ENCODE results near the gene CLCNKA. TPM values are rescaled to one million over a fixed set of nuclear protein-coding genes. Genes with fewer than 3 reads are reported as not detected.

Gene CLCNKA
- polyA plus RNA-seq, 1 donor (not counting 4 experiments of a cell fraction or from before 2014, with no cell fraction given) = not detected

DNA sequence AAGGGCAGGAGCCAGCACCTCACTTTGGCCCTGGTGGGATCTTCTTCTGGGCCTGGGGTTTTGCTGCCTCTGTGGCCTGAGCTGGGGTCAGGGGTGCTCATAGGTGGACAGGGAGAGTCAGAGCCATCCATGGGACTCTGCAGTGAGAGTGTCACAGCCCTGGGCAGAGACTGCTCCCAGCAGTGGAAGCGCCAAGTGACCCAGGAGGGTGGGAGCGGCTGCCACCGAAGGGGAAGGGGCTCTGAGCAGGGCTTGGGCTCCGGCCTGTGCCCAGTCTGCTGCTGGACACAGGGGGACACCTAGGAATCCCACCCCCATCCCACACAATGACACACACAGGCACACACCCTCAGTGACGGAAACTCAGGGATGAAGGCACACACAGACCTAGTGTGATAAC lies 22.1 kb downstream of the CLCNKA start:
- no peaks in the 10 kb centered on the region for H3K79me2 ChIP-seq (ENCODE audit: control insufficient read depth, insufficient read depth, low read length)
- no peak for TF ChIP-seq EZH2 (IDR thresholded peaks at IDR 0.05; ENCODE audit: low read length)
- TF ChIP-seq, protein P1, sequence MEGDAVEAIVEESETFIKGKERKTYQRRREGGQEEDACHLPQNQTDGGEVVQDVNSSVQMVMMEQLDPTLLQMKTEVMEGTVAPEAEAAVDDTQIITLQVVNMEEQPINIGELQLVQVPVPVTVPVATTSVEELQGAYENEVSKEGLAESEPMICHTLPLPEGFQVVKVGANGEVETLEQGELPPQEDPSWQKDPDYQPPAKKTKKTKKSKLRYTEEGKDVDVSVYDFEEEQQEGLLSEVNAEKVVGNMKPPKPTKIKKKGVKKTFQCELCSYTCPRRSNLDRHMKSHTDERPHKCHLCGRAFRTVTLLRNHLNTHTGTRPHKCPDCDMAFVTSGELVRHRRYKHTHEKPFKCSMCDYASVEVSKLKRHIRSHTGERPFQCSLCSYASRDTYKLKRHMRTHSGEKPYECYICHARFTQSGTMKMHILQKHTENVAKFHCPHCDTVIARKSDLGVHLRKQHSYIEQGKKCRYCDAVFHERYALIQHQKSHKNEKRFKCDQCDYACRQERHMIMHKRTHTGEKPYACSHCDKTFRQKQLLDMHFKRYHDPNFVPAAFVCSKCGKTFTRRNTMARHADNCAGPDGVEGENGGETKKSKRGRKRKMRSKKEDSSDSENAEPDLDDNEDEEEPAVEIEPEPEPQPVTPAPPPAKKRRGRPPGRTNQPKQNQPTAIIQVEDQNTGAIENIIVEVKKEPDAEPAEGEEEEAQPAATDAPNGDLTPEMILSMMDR (optimal IDR thresholded peaks at IDR 0.05 in 1 of 3, IDR thresholded peaks at IDR 0.05 in 1 of 3, conservative IDR thresholded peaks at IDR 0.05 in 1 of 3; ENCODE audit: extremely low read depth in 1 of 3, insufficient read depth in 2 of 3, low read length in 3 of 3) = no peak
- DNase-seq (ENCODE audit: low read depth, low spot score) (no peak), FAIRE-seq (no peak)
- H3K9me1 ChIP-seq (ENCODE audit: control insufficient read depth, extremely low read depth, insufficient read depth, low read length) = no peaks in the 10 kb centered on the region
- H3K27me3 ChIP-seq (ENCODE audit: control insufficient read depth, extremely low read depth, insufficient read depth, low read length) = no peaks in the 10 kb centered on the region
- H3K27ac ChIP-seq (ENCODE audit: control insufficient read depth, insufficient read depth, low read length) = no peak overlapping the region
- H3K36me3 ChIP-seq (ENCODE audit: control insufficient read depth in 2 of 2, extremely low read depth in 1 of 2, insufficient read depth in 2 of 2, low read length in 2 of 2) = no peaks in the 10 kb centered on the region
- H4K20me1 ChIP-seq (ENCODE audit: control insufficient read depth, extremely low read depth, insufficient read depth, low read length) = no peaks in the 10 kb centered on the region
- H3K4me3 ChIP-seq (ENCODE audit: control insufficient read depth in 2 of 3, extremely low read depth in 1 of 3, insufficient read depth in 2 of 3, low read depth in 1 of 3, low read length in 3 of 3) = no peak overlapping the region
- dilution Hi-C loops (cut with MboI; ENCODE audit: extremely low pct_ligation_motif_present, low sequenced_read_pairs) = no loop called here
- peaks cover 2% of the 10 kb centered on the region for H3K4me1 ChIP-seq (ENCODE audit: control insufficient read depth, extremely low read depth, insufficient read depth, low read length)
- H3K9me3 ChIP-seq (ENCODE audit: control insufficient read depth, low read depth, low read length) = no peaks in the 10 kb centered on the region
- H3K4me2 ChIP-seq (ENCODE audit: control insufficient read depth, extremely low read depth, insufficient read depth, low read depth, low read length) = no peak overlapping the region
- no peak overlapping the region for H2AFZ ChIP-seq (ENCODE audit: control insufficient read depth, low read length)
- no peak overlapping the region for H3K9ac ChIP-seq (ENCODE audit: control insufficient read depth, extremely low read depth, insufficient read depth, low read length)

DNA sequence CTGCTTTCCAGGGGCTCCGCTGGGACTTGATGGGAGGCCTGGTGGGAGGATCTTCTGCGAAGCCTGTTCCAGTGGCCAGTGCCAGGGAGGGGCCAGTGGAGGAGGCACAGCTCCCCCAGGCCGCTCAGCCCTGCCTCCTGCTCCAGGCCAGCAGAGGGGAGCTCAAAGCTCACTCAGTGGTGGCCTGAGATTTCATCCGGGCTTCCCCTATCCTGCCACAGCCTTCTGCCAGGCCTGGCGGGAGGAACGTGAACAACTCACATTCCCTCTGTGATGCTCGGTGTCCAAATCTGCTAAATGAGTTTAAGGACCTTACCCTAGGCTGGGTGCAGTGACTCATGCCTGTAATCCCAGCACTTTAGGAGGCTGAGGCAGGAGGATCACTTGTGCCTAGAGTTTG lies 25.0 kb downstream of the CLCNKA start:
- H3K4me1 ChIP-seq (ENCODE audit: control insufficient read depth, extremely low read depth, insufficient read depth, low read length) = peaks cover 2% of the 10 kb centered on the region
- FAIRE-seq (no peak), DNase-seq (ENCODE audit: low read depth, low spot score) (no peak)
- H3K4me2 ChIP-seq (ENCODE audit: control insufficient read depth, extremely low read depth, insufficient read depth, low read depth, low read length) = no peak overlapping the region
- no peaks in the 10 kb centered on the region for H3K9me1 ChIP-seq (ENCODE audit: control insufficient read depth, extremely low read depth, insufficient read depth, low read length)
- no peak overlapping the region for H2AFZ ChIP-seq (ENCODE audit: control insufficient read depth, low read length)
- no peaks in the 10 kb centered on the region for H3K27me3 ChIP-seq (ENCODE audit: control insufficient read depth, extremely low read depth, insufficient read depth, low read length)
- TF ChIP-seq, protein P1 (optimal IDR thresholded peaks at IDR 0.05 in 1 of 3, IDR thresholded peaks at IDR 0.05 in 1 of 3, conservative IDR thresholded peaks at IDR 0.05 in 1 of 3; ENCODE audit: extremely low read depth in 1 of 3, insufficient read depth in 2 of 3, low read length in 3 of 3) = no peak
- TF ChIP-seq EZH2 (IDR thresholded peaks at IDR 0.05; ENCODE audit: low read length) = no peak
- H3K36me3 ChIP-seq (ENCODE audit: control insufficient read depth in 2 of 2, extremely low read depth in 1 of 2, insufficient read depth in 2 of 2, low read length in 2 of 2) = no peaks in the 10 kb centered on the region
- no peaks in the 10 kb centered on the region for H3K79me2 ChIP-seq (ENCODE audit: control insufficient read depth, insufficient read depth, low read length)
- no peaks in the 10 kb centered on the region for H4K20me1 ChIP-seq (ENCODE audit: control insufficient read depth, extremely low read depth, insufficient read depth, low read length)
- H3K9ac ChIP-seq (ENCODE audit: control insufficient read depth, extremely low read depth, insufficient read depth, low read length) = no peak overlapping the region
- H3K9me3 ChIP-seq (ENCODE audit: control insufficient read depth, low read depth, low read length) = no peaks in the 10 kb centered on the region
- H3K27ac ChIP-seq (ENCODE audit: control insufficient read depth, insufficient read depth, low read length) = no peak overlapping the region
- dilution Hi-C loops (cut with MboI; ENCODE audit: extremely low pct_ligation_motif_present, low sequenced_read_pairs) = no loop called here
- H3K4me3 ChIP-seq (ENCODE audit: control insufficient read depth in 2 of 3, extremely low read depth in 1 of 3, insufficient read depth in 2 of 3, low read depth in 1 of 3, low read length in 3 of 3) = no peak overlapping the region
